ENCODE results near the gene NEK2. TPM values are rescaled to one million over a fixed set of nuclear protein-coding genes. Genes with fewer than 3 reads are reported as not detected.
A peak's percentile ranks its signal among the peaks of the same experiment; 100 is the strongest.

The NEK2 gene
- total and polyA plus RNA-seq, 2 donors from 2014 or later = 0.35 TPM; not detected in 1

DNA sequence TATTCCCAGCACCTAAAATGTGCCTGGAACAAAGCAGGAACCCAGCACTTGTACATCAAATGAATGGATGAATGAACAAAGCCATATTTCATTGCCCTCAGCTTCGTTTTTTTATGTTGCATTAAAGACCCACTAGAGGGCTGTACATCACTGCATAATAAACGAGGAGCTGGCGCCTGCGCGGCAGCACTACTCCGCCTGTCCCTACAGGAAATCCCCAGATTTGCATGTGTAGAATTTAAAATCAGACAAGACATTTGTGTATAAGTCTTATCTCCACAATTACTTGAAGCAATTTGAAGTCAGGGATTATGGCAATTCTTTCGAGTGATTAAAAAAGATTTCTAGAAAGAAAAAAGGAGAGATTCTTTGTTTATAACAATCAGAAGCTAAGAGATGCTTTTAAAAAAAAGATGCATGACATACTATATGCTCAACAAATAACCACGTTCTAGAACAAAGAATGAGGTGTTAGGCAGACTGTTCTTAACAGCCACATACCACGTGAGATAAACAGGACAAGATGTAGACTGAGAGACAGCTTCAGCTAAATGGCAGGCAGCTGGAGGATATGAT lies 5.4 kb upstream of the NEK2 start:
- no peak overlapping the region for H3K4me3 ChIP-seq (ENCODE audit: low read length in 3 of 3)
- TF ChIP-seq, protein P1, sequence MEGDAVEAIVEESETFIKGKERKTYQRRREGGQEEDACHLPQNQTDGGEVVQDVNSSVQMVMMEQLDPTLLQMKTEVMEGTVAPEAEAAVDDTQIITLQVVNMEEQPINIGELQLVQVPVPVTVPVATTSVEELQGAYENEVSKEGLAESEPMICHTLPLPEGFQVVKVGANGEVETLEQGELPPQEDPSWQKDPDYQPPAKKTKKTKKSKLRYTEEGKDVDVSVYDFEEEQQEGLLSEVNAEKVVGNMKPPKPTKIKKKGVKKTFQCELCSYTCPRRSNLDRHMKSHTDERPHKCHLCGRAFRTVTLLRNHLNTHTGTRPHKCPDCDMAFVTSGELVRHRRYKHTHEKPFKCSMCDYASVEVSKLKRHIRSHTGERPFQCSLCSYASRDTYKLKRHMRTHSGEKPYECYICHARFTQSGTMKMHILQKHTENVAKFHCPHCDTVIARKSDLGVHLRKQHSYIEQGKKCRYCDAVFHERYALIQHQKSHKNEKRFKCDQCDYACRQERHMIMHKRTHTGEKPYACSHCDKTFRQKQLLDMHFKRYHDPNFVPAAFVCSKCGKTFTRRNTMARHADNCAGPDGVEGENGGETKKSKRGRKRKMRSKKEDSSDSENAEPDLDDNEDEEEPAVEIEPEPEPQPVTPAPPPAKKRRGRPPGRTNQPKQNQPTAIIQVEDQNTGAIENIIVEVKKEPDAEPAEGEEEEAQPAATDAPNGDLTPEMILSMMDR (IDR thresholded peaks at IDR 0.05; ENCODE audit: borderline replicate concordance, extremely low read depth, insufficient read depth) = peak; percentile 77
- H3K36me3 ChIP-seq (ENCODE audit: control insufficient read depth in 2 of 3, insufficient read depth in 3 of 3, low read length in 3 of 3) = no peaks in the 10 kb centered on the region
- DNase-seq (peak; percentile 71 to 93 (median 85)), FAIRE-seq (peak; percentile 17)
- H3K27me3 ChIP-seq (ENCODE audit: control insufficient read depth, insufficient read depth, low read length) = no peaks in the 10 kb centered on the region
- H3K27ac ChIP-seq (ENCODE audit: low read depth in 2 of 2, low read length in 2 of 2) = no peak overlapping the region
- intact Hi-C loops (cut with DNase I) = no loop called here
- H3K4me1 ChIP-seq (ENCODE audit: control insufficient read depth in 2 of 3, insufficient read depth in 2 of 3, low read depth in 1 of 3, low read length in 3 of 3) = peaks cover 0 to 3% (median 0%) of the 10 kb centered on the region in 3 donors
- H3K9ac ChIP-seq (ENCODE audit: low read length in 3 of 3) = no peak overlapping the region
- no peaks in the 10 kb centered on the region for H3K9me3 ChIP-seq (ENCODE audit: control insufficient read depth in 2 of 3, insufficient read depth in 1 of 3, low read length in 3 of 3)

DNA sequence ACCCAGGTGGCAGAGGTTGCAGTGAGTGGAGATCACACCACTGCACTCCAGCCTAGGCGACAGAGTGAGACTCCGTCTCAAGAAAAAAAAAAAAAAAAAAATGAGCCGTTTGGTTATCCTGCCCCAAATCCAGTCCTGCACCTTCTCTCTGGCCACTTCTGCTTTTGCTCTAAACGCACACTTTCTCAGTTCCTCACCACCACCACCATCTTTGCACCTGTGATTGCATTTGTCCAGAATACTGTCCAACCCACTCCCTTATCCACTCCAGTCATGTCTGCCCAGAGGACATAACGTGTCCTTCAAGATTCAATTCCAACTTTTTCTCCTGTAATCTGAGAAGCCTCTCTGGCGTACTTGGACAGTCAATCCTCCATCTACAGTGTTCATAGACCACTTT lies 2.2 kb upstream of the NEK2 start:
- intact Hi-C loops (cut with DNase I) = no loop called here
- H3K9me3 ChIP-seq (ENCODE audit: control insufficient read depth in 2 of 3, insufficient read depth in 1 of 3, low read length in 3 of 3) = no peaks in the 10 kb centered on the region
- TF ChIP-seq, protein P1 (IDR thresholded peaks at IDR 0.05; ENCODE audit: borderline replicate concordance, extremely low read depth, insufficient read depth) = no peak

DNA sequence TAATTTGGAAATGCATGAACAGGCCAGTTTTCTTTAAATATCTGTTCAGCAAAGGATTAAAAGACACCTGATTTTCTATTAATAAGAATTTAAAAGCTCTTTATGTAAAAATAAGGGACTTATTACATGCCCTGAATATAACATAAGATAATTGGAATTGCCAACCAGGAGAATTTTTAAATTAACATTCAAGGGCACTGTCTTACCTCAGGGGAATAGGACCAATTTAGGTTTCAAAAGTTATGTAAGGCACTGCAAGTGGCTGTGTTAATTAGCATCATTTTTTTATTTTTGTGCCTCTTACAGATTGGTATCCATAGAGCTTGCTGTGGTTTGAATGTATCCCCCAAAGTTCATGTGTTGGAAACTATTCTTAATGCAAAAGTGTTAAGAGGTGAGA lies 1.3 kb upstream of the NEK2 start:
- no peak for DNase-seq
- TF ChIP-seq, protein P1 (IDR thresholded peaks at IDR 0.05; ENCODE audit: borderline replicate concordance, extremely low read depth, insufficient read depth) = no peak
- H3K27ac ChIP-seq (ENCODE audit: low read depth in 2 of 2, low read length in 2 of 2) = no peak overlapping the region
- no peaks in the 10 kb centered on the region for H3K27me3 ChIP-seq (ENCODE audit: control insufficient read depth, insufficient read depth, low read length)
- H3K4me1 ChIP-seq (ENCODE audit: control insufficient read depth in 2 of 3, insufficient read depth in 2 of 3, low read depth in 1 of 3, low read length in 3 of 3) = peaks cover 0 to 4% (median 3%) of the 10 kb centered on the region in 3 donors
- no peak overlapping the region for H3K4me3 ChIP-seq (ENCODE audit: low read length in 3 of 3)
- intact Hi-C loops (cut with DNase I) = no loop called here
- no peaks in the 10 kb centered on the region for H3K36me3 ChIP-seq (ENCODE audit: control insufficient read depth in 2 of 3, insufficient read depth in 3 of 3, low read length in 3 of 3)
- H3K9ac ChIP-seq (ENCODE audit: low read length in 3 of 3) = no peak overlapping the region
- H3K9me3 ChIP-seq (ENCODE audit: control insufficient read depth in 2 of 3, insufficient read depth in 1 of 3, low read length in 3 of 3) = no peaks in the 10 kb centered on the region
- FAIRE-seq = no peak

More for the DNA sequence above, 2.2 kb upstream of the NEK2 start:
- no peaks in the 10 kb centered on the region for H3K27me3 ChIP-seq (ENCODE audit: control insufficient read depth, insufficient read depth, low read length)
- FAIRE-seq (no peak), DNase-seq (no peak)
- no peak overlapping the region for H3K27ac ChIP-seq (ENCODE audit: low read depth in 2 of 2, low read length in 2 of 2)
- no peak overlapping the region for H3K9ac ChIP-seq (ENCODE audit: low read length in 3 of 3)
- peaks cover 0 to 4% (median 3%) of the 10 kb centered on the region in 3 donors for H3K4me1 ChIP-seq (ENCODE audit: control insufficient read depth in 2 of 3, insufficient read depth in 2 of 3, low read depth in 1 of 3, low read length in 3 of 3)
- H3K36me3 ChIP-seq (ENCODE audit: control insufficient read depth in 2 of 3, insufficient read depth in 3 of 3, low read length in 3 of 3) = no peaks in the 10 kb centered on the region
- no peak overlapping the region for H3K4me3 ChIP-seq (ENCODE audit: low read length in 3 of 3)
